Loucy (cell line): ENCODE data around the gene CTCFL.

ENCODE experiments used
- EZH2phosphoT487 ChIP-seq: fragments of 200-600 bp; IDR thresholded peaks from 2 replicates; pipeline ENCODE4 v1.6.1; 2018; ENCODE audit warnings: antibody characterized with exemption, mild to moderate bottlenecking, moderate library complexity, borderline replicate concordance
- TF ChIP-seq, protein P1 (sequence below): fragments of 200-600 bp; sonication (generic); conservative IDR thresholded peaks from 2 replicates; pipeline ENCODE4 v1.5.1; 2014; ENCODE audit warnings: mild to moderate bottlenecking, antibody characterized with exemption, low read length

DNA sequence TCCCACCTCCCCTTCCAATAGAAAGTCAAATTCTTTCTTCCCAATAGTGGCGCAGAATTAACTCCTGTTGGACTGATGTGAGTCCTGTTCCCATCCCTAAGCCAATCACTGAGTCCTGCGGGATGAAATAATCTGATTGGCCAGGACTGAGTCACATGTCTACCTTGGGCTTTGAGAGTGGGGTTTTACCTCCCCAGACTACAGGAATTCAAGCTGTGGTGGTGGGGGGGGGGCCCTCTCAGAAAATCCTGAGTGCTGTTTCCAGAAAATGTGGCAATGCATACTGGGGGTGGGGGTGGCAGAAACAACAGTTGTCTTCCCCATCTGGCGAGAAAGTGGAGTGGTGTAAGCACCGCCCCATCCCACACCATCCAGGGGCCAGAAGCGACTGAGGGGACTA, 65.7 kb downstream of the CTCFL start:
- TF ChIP-seq, protein P1, sequence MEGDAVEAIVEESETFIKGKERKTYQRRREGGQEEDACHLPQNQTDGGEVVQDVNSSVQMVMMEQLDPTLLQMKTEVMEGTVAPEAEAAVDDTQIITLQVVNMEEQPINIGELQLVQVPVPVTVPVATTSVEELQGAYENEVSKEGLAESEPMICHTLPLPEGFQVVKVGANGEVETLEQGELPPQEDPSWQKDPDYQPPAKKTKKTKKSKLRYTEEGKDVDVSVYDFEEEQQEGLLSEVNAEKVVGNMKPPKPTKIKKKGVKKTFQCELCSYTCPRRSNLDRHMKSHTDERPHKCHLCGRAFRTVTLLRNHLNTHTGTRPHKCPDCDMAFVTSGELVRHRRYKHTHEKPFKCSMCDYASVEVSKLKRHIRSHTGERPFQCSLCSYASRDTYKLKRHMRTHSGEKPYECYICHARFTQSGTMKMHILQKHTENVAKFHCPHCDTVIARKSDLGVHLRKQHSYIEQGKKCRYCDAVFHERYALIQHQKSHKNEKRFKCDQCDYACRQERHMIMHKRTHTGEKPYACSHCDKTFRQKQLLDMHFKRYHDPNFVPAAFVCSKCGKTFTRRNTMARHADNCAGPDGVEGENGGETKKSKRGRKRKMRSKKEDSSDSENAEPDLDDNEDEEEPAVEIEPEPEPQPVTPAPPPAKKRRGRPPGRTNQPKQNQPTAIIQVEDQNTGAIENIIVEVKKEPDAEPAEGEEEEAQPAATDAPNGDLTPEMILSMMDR, result no peak
- no peak for TF ChIP-seq EZH2phosphoT487
